Measurements from ENCODE around the gene RNF5.
"Not testable (repeated sequence)": the region's sequence is repeated elsewhere in the genome, so short reads cannot be mapped to it uniquely, and the experiment has no call there.

Gene RNF5

GRCh38 chr6:32190911-32191677 lies 12.9 kb downstream of the RNF5 start:
- DNase-seq: no peak

DNA sequence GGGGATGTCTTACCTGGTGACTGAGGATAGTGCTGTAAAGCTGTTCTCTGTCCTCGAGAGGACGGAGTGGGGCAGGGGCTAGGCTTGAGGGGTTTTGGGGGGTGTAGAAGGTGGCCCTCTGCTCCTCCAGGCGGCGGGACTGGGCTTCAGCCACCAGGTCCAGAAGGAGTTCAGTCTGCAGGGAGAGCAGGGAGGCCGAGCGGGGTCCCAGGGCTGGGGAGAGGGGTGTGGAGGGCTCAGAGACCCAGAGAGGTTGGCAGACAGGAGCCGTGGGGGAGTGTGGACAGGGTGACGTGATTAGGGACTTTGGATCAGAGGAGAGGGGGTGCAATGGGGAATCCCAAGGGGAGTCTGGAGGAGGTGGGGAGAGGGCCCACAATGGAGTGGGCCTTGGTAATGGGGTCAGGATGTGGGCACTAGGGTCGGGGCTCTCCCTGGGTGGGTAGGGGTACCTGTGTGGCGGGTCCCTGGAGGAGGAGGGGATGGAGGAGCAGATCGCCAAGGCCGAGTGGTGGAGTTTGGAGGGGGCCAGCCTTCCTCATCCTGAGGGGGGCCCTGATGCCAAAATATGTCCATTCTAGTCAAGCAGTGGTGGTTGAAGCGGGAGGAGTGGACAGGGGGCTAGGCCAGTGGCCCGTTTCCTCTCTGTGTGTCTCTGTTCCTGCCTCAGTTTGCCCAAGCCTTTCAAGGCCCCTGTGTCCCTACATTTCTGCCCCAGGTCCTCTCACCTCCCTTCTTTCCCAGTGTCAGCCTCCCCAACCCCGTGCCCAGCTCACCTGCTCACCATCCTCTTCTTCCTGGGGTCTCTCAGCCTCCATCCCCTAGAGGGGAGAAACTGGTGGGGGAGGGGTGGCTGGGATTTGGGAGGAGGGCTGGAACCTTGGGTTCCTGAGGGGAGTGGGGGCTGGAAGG lies 13.7 kb downstream of the RNF5 start:
- no peak for DNase-seq

DNA sequence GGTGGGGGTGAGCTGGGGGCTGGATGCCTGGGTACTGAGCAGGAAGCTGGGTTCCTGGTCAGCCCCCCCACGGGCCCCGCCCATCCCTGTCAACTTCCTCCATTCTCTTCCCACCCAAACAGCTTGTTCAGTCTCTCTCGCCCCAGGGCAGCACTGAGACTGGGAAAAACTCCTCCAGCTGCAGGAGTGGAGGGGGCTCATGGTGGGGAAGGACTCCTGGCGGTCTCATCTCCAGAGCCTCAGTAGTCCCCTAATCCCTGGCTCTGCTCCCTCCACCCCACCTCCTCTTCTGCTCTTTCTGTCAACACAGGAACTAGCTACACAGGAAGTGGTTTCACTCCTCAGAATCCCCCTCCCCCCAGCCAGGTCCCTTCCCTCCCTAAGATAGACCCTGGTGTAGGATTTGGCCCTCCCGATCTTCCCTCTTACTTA lies 14.4 kb downstream of the RNF5 start, which contains the start of gene GPSM3:
Gene GPSM3 (minus strand): TSS at position 36 of the 432 bp plus-strand sequence. CDS start 130 bp downstream, outside the sequence.
- DNase-seq: peak; percentile 74

DNA sequence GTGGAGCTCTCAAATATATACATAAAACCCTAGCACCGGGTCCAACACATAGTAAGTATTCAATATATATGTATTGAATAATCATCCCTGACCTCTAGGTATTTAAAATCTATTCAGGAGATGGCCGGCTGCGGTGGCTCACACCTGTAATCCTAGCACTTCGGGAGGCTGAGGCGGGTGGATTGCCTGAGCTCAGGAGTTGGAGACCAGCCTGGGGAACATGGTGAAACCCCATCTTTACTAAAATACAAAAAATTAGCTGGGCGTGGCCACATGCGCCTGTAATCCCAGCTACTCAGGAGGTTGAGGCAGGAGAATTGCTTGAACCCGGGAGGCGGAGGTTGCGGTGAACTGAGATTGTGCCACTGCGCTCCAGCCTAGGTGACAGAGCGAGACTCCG lies 14.9 kb downstream of the RNF5 start:
- not testable (repeated sequence) for DNase-seq

DNA sequence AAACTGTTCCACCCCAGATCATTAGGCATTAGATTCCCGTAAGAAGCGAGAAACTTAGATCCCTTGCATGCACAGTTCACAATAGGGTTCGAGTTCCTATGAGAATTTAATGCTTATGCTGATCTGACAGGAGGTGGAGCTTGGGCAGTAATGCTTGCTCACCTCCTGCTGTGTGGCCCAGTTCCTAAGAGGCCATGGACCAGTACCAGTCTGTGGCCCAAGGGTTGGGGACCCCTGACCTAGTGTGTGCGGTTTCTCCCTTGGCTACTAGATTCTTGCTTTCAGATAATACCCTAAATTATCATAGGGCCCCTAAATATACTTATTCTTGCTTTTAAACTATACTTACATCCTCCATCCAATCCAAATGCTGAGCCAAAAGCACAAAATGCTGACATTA lies 16.2 kb downstream of the RNF5 start:
- no peak for DNase-seq

GRCh38 chr6:32194825-32195651 lies 16.8 kb downstream of the RNF5 start:
- peak; percentile 50 for DNase-seq

- peak; percentile 100 for DNase-seq
Observed at GRCh38 chr6:32195652-32195901, 17.4 kb downstream of the RNF5 start.

DNA sequence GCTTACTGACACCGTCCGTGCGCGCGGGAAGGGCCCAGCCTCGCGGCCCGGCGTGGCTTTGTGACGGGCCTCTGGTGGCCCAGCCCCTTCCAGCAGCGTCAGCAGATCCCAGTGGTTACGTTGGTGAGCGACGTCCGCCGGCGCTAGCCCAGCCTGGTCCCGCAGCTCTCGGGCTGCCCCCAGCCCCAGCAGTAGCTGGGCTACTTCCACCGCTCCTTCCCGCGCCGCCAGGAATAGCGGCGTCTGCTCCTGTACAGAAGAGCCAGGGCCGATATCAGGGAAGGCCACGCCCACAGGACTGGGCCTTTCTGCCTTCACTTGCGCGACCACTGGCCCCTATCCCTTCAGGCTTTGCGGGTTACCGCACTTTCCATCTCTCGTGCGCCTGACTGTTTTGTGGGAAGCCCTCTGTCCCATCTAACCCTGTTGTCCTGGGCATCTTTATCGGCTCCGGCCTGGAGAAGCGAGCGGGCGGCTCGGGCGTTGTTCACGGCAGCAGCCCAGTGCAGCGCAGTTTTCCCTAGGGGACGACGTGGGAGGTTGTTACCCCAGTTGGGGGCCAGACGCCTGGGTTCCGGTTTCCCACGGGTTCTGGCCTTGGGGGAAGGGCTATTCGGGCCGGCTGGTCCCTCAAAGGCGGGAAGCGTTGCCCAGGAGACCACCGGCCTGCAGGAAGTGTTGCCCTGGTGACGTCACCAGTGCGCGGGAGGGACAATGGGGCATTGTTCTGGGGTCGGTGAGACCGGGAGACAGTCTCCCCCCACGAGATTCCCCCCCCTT lies 17.9 kb downstream of the RNF5 start:
- DNase-seq: peak; percentile 77

- no peak for DNase-seq
Observed at GRCh38 chr6:32196682-32197616, 18.7 kb downstream of the RNF5 start.

- DNase-seq: no peak
Observed at GRCh38 chr6:32198345-32198696, 20.1 kb downstream of the RNF5 start.

- no peak for DNase-seq
Observed at GRCh38 chr6:32198866-32199265, 20.7 kb downstream of the RNF5 start.

DNA sequence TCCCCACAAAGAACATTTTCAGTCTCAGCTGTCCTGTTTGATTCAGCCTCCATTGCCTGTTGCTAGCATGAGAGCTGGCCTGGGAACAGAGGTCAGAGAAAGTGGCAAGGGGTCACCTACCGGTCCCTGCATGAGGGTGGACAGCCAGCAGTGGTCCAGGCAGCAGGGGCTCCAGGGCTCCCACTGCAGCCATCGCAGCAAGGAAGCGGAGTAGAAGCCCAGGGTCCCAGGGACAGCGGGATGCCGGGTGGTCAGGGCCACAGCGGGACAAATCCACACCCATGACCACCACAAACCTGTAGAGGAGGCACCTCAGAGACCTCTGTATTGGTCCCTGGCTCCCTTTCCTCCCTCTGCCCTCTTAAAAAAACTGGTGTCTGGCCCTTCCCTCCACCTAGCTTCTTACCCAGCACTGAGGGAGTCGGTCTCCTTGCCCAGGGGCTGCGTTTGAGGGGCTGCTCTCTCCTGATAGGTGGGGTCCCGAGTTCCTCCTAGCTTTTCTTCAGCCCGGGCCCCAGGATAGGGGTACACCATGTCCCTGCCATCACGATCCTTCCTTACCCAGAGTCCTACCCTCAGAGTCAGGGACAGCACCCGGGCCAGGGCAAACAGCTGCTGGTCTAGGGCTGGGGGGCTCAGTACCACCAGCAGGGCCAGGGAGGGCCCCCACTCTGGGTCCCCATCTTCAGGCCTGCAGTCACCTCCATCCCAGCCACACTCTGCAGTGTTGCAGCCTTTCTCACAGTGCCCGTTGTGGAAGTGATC lies 22.7 kb downstream of the RNF5 start:
- no peak for DNase-seq

DNA sequence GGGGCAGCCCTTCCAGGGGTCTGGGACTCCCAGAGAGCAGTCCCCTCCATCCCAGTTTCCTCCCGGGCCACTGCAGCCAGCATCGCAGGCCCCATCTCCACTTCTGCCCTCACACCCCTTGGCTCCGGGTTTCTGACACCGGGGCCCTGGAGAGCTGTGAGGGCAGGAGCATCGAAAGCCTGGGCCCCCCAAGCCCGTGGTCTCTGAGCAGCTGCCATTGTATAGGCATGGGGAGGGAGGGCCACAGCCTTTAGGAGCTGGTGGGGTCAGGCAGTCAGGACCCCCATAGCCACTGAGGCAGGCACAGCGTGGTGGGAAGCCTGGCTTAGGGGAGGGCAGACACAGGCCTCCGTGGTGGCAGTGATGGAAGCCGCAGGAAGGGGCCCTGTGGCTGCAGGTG lies 24.0 kb downstream of the RNF5 start:
- no peak for DNase-seq

- no peak for DNase-seq
Observed at GRCh38 chr6:32203426-32204267, 25.4 kb downstream of the RNF5 start.

DNA sequence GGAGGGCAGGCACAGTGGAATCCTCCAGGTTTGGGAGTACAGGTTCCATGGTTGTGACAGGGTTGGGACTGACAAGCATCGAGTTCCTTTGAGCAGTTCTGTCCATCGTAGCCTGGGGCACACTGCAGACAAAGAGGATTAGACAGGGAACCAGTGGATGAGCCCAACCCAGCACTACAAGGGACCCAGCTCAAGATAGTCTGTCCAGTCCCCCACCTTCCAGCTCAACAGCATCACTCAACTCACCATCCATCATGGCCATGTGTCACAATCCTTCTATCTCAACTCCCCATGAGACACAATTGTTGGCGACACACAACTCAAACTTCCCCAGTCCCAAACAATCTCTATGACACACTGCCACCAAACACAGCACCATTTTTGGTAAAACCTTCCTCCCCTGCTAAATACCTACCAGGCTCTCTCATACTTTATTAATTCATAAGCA lies 26.1 kb downstream of the RNF5 start:
- DNase-seq: no peak

DNA sequence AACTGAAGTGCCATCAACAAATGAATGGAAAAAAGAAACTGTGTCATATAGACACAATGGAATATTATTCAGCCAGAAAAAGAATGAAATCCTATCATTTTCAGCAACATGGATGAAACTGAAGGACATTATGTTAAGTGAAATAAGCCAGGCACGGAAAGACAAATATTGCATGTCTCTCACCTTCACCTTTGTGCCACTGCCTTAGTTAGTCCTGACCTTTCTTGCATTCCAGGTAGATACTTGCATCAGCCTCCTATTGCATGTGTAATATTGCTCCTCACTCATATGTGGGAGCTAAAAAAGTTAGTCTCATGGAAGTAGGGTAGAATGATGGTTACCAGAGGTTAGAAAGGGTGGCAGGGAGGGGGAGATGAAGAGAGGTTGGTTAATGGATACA lies 30.8 kb downstream of the RNF5 start:
- DNase-seq: no peak

DNA sequence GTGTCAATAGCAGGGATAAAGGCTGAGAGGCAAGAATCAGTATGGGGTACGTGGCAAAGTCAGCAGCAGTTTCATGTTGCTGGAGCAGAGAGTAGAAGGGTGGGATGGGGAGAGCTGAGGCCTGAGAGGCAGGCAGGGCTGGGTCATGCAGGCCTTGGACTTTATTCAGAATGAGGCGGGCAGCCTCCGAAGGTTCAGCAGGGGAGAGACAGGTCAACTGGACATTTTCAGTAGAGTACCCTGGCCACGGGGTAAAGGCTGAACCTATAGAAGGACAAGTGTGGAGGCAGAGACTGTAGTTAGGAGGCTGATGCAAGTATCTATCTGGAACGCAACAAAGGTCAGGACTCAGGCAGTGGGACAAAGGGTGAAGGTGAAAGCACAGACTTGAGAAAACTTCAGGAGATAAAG lies 32.0 kb downstream of the RNF5 start:
- DNase-seq: no peak

- DNase-seq: not testable (repeated sequence)
Observed at GRCh38 chr6:32211432-32211831, 33.2 kb downstream of the RNF5 start.

- no peak for DNase-seq
Observed at GRCh38 chr6:32212076-32212760, 34.0 kb downstream of the RNF5 start.

Data from activated CD4-positive, alpha-beta T cell treated with anti-CD3 and anti-CD28 coated beads, Interleukin-2, Interleukin-6, amounts not matched to agents 100 ng/mL and 50 ng/mL, durations not matched to agents 16 hours and 8 hours (primary cell).